GM19240 (cell line): Measurements from ENCODE around the gene ASIC2.

Source experiments
- DNase-seq: peaks from one replicate; pipeline ENCODE4 v3.0.0; 2011; ENCODE audit warnings: low spot score; ENCODE audit not compliant: insufficient read length

Gene ASIC2

DNA sequence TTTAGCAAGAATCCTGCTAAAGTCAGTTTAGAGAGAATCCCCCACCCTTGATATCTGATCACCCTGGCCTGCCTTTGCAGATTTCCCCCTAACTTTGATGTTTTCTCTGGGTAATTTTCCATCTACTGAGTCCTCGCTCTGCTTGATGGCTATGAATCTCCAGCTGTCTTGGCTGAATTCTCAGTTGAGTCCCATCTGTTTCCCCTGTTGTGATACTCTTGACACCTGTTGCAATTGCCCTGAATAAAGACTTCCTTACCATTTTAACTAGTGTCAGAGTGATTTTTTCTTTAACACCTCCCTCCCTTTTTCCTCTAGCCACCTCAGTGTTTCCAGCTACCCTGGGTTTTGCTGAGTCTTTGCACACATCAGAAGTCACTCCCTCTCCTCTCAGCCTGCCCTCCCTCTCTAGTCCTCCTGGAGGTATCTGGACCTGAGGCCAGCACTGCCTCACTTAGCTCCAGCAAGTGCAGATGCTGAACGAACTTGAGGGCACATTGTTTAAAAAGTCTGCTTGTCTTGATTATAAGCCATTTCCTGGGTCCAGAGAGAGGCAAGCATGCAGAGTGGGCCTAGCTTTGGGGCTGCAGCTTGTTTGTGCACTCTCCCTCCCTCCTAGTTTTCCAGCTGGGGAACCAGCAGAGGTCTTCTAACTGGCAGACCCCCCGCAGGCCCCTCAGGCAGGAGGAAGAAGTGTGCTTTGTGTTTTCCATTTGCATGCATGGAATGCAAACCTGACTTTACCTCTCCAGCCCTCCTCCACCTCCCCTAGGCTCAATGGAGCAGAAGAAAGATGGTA lies 268.2 kb downstream of the ASIC2 start:
- DNase-seq = no peak

DNA sequence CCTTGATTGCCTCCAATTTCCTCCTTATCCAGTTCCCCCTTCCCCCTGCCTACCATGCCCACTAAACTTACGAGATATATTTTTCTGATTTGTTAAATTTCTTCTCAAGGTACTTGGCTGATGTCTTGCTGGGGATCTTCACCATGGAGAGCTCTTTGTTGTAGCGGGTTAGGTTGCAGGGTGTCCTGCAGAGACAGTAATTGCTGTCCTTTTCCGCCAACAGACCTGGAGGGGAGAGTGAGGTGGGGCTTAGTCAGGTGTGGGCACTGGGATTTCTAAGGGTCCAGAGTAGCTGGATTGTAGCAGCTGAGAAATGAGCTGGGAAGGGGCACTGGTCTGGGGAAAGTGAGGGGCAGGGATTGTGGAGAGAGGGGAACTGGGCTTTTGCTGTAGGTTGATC lies 269.3 kb downstream of the ASIC2 start:
- no peak for DNase-seq

DNA sequence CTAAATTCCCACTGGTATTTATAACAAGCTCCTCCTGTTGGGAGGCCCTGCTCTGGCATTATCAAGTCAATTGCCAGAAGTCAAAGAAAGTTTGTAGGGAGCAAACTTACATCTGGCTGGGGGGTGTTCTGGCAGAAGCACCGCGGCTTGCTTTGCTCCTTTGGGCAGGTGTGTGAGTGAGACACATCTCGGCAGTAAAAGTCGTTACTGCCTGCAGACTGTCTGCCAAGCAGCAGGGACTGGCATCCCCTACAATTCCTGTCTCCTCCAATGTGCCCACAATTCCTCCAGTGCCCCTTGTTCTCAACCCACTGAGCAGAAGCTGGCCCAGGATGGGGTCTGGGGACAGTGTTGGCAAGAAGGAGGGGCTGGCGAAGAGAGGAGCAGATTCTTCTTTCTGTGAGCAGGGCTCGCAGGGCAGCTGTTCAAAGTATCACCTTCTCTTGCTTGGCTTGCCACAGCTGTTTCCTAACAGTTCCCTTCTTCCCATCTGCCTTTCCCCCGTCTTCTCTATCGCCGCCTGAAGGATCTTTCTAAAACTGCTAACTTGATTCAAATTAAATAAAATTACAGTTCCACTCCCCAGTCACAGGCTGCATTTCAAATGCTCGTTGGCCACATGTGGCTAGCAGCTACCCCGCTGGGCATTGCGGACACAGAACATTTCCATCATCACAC lies 271.2 kb downstream of the ASIC2 start:
- DNase-seq = no peak

GRCh38 chr17:33019161-33019890 lies 273.8 kb downstream of the ASIC2 start:
- no peak for DNase-seq

GRCh38 chr17:33017366-33017765 lies 275.7 kb downstream of the ASIC2 start:
- no peak for DNase-seq

- DNase-seq = no peak
These were observed 276.2 kb downstream of the ASIC2 start for GRCh38 chr17:33016920-33017319.

DNA sequence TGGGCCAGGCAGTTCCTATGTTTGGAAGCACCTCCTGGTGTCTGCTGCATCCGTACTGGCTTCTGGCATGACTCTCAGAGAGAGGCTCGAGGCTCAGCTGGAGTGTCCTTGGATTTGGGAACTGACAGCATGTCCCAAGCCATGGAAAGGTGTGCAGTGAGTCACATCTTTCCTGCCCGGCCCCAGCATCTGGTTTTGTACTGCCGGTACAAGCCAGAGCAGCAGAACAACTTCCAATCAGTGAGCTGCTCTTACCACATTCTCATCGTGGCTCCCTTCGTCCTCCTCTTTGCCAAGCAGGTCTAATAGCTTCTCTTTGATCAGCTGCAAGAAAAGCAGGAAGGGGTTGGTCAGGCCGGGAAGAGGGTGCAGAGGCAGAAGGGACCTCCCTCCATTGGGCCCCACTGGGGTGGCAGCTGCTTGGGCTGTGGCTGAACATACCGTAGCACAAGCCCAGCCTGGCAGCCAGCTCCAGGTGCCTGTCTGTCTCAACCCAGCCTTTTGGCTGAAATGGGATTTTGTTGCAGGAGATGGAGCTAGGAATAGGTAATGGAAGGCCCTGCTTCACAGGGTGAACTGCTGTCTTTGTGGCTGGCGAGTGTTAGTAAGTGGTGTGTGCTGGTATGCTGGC lies 277.3 kb downstream of the ASIC2 start:
- DNase-seq = no peak

- no peak for DNase-seq
These were observed 278.3 kb downstream of the ASIC2 start for GRCh38 chr17:33014751-33015150.

GRCh38 chr17:33013596-33014375 lies 279.3 kb downstream of the ASIC2 start:
- DNase-seq = no peak

GRCh38 chr17:33012522-33013033 lies 280.5 kb downstream of the ASIC2 start:
- DNase-seq = no peak

- no peak for DNase-seq
These were observed 283.5 kb downstream of the ASIC2 start for GRCh38 chr17:33009636-33010035.

DNA sequence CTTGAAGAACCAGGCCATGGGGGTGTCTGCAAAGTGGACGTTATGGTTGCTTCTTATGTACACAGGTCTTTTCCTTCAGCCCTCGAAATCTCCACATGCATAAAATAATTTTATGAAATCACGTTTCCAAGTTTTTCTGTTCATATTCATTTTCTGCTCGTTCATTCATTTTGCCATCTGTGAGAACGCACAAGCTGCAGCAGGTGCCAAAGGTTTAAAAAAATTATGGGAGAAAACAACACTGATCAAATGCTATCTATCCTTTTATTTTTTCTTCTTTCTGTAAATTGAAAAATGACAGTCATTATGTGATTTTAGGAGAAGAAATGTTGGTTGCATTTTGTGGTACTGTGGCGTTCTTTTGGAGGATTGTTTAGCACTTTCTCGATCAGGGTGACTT lies 285.9 kb downstream of the ASIC2 start:
- DNase-seq = no peak

GRCh38 chr17:33002246-33002645 lies 290.8 kb downstream of the ASIC2 start:
- DNase-seq = no peak

GRCh38 chr17:32998887-32999228 lies 294.2 kb downstream of the ASIC2 start:
- DNase-seq = no peak

DNA sequence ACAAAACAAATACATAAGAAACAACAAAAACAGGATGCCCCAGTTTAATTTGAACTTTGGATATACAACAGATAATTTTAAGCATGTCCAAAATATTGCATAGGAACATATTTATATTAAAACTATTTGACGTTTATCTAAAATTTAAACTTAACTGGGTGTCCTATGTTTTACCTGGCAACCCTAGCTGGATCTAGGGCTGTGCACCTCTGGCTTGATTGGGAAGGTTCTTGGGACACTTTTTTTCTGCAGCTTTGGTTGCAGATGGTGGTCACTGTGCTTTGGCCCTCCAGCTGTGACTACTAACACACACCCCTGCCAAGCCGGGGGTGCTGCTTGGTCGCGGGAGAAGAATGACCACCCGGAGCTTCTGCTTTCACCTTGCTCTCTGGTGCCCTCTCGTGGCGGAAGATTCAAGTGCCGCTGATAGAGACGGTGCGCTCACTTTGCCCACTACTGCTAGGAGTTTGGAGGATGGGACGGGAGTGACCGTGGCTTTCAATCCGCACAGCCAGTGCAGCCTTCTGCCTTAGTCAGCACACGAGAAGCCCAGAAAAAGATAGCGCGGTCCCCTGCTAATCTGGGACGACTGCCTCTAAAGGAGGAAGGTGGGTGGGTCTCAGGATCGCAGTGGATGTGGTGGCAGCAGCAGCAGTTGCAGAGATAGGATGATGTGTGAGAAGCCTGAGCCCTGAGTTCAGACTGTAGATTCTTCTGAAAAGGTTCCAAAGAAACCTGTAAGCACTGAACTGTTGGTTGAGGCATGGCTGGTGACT lies 294.8 kb downstream of the ASIC2 start:
- DNase-seq = peak; percentile 69

DNA sequence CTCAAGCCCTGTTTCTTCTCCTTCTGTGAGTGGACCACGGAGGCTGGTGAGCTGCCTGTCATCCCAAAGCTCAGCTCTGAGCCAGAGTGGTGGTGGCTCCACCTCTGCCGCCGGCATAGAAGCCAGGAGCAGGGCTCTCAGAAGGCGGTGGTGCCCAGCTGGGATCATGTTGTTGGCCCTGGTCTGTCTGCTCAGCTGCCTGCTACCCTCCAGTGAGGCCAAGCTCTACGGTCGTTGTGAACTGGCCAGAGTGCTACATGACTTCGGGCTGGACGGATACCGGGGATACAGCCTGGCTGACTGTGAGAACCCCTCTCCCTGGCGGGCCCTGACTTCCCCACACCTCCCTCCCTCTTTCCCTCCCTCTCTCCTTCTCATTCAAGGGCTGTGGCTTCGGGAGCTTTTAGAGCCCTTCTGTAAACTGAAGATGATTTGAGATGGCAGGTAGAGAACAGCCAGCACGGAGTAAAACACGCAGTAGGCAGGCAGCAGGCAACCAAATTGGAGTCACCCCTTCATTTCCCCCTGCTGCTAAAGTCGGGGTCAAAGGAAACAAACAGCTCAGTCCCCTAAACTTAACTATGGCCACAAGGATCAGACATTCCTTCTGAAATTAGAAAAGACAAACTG lies 297.6 kb downstream of the ASIC2 start:
- DNase-seq = no peak

GRCh38 chr17:32993977-32994376 lies 299.1 kb downstream of the ASIC2 start:
- no peak for DNase-seq

DNA sequence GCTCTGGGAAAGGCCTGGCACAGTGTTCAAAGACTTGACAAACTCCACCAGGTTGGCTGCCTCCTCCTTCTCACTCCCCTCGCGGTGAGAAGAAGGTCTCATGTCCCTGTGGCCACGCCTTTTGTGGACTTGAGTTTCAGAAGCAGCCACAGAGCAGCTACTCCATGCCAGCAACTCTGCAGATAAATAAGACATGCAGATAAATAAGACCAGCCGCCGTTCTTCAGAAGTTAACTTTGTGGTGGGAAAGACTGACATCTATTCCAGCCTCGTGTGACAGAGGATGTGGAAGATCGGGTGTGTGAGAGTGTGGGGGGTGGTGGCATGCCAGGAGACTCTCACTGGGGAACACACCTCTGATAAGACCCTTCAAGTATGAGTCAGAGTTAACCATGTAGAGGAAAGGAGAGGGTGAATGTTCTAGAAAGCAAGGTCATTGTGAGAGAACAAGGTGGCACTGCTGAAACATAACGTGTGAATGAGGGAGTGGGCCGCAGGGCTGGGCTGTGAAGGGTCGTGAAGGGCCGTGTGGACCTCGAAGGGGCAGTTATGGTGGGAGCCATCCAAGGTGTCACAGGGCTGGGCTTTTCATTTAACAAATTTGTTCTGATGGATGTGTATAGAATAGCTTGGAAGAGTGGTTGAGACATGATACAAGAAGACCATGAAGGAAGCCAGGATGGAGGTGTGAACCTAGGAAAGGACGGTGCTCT lies 300.6 kb downstream of the ASIC2 start:
- DNase-seq = no peak

GRCh38 chr17:32988481-32989101 lies 304.5 kb downstream of the ASIC2 start:
- no peak for DNase-seq
